ENCODE data around the gene DCP1B.

DCP1B gene

DNA sequence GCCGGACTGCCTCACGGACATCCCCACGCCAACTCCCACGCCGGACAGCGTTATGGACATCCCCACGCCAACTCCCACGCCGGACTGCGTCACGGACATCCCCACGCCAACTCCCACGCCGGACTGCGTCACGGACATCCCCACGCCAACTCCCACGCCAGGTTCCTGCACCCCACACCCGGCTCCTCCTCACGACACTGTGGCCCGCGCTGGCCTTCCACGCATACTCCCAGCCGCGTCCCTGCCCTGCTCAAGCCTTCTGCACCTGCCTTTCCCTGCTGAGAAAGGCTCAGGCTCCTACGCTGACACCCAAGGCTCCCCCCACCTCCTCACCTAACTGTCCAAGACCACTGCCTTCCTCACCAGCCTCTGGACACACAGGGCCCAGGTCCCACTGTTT lies 95.5 kb downstream of the DCP1B start:
- H3K4me3 ChIP-seq (ENCODE audit: low read depth, low read length): no peak overlapping the region
- H3K9me3 ChIP-seq (ENCODE audit: severe bottlenecking): peaks cover 8% of the 10 kb centered on the region
- DNase-seq: no peak
- peaks cover 9% of the 10 kb centered on the region for H3K36me3 ChIP-seq
- H3K27ac ChIP-seq: no peak overlapping the region
- H3K27me3 ChIP-seq (ENCODE audit: insufficient read depth, low read depth, severe bottlenecking): no peaks in the 10 kb centered on the region
- TF ChIP-seq, protein P1, sequence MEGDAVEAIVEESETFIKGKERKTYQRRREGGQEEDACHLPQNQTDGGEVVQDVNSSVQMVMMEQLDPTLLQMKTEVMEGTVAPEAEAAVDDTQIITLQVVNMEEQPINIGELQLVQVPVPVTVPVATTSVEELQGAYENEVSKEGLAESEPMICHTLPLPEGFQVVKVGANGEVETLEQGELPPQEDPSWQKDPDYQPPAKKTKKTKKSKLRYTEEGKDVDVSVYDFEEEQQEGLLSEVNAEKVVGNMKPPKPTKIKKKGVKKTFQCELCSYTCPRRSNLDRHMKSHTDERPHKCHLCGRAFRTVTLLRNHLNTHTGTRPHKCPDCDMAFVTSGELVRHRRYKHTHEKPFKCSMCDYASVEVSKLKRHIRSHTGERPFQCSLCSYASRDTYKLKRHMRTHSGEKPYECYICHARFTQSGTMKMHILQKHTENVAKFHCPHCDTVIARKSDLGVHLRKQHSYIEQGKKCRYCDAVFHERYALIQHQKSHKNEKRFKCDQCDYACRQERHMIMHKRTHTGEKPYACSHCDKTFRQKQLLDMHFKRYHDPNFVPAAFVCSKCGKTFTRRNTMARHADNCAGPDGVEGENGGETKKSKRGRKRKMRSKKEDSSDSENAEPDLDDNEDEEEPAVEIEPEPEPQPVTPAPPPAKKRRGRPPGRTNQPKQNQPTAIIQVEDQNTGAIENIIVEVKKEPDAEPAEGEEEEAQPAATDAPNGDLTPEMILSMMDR (IDR thresholded peaks at IDR 0.05; ENCODE audit: low read depth, low read length): no peak

DNA sequence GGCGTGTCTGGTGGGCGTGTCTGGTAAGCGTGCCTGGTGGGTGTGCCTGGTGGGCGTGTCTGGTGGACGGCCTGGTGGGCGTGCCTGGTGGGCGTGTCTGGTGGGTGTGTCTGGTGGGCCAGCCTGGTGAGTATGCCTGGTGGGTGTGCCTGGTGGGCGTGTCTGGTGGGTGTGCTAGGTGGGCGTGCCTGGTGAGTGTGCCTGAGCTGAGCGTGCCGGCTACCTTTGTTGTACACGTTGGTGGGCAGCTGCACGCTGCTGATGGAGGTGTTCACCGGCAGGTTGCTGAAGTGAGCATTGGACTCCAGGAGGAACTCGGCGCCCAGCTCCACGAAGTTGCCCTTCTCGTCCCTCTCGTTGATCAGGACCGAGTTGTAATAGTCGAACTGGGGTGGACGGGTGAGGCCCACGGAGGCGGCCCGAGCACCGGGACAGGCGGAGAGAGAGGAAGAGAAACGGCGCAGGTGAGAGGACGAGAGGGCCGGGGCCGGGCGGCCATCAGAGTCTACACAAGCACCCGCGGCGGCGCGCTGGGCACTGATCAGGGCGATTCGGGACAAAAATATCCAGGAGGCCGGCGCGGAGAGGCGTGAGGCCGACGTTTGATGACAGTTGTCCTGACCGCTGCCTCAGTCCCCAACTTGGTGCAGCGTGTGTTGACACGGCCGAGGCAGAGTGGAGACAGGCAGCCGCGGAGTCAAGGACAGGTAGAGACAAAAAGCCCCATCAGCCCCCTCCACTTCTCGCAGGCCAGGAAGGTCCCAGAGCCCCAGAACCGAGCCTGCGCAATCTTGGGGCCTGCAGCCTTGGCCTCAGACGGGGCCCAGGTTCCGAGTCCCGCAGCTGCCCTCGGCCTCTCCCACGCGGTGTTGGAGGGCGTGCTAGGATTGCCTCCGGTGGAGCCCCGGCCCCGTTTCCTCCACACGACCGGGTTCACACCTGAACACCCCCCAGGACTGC lies 96.3 kb downstream of the DCP1B start:
- DNase-seq: no peak
- H3K4me3 ChIP-seq (ENCODE audit: low read depth, low read length): no peak overlapping the region

DNA sequence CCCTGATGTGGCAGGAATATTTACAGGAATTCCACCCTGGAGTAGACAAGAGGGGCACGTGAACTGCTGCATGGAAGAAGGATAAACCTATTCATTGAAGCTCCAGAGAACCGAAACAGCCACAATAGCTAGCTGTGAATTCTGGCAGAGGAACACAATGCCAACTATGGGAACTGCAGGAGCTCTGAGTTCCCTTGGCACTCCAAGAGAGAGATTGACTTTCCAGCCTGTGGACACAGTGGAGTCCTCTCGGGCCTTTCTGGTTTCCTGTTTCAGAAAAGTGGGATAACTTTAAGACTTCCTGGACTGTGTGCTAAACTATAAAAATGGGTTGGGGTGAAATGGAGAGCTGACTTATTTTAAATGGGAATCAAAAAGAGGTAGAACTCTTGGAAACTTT lies 97.7 kb downstream of the DCP1B start:
- TF ChIP-seq, protein P1 (IDR thresholded peaks at IDR 0.05; ENCODE audit: low read depth, low read length): no peak
- peaks cover 15% of the 10 kb centered on the region for H3K9me3 ChIP-seq (ENCODE audit: severe bottlenecking)

More for the DNA sequence above, 96.3 kb downstream of the DCP1B start:
- H3K9me3 ChIP-seq (ENCODE audit: severe bottlenecking): peaks cover 12% of the 10 kb centered on the region
- no peaks in the 10 kb centered on the region for H3K27me3 ChIP-seq (ENCODE audit: insufficient read depth, low read depth, severe bottlenecking)
- H3K27ac ChIP-seq: no peak overlapping the region
- H3K36me3 ChIP-seq: peaks cover 9% of the 10 kb centered on the region
- TF ChIP-seq, protein P1 (IDR thresholded peaks at IDR 0.05; ENCODE audit: low read depth, low read length): no peak

DNA sequence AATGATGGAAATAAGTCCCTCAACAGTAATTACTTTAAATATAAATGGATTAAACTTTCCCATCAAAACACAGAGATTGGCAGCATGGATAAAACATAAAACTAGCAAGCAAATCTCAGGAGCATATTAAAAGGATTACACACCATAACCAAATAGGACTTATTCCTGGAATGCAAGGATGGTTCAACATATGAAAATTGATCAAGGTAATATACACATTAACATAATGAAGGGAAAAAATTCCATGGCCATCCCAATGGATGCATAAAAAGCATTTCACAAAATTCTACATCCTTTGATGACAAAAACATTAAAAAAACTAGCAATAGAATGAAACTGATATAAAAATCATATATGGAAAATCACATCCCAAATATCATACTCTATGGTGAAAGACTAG lies 99.4 kb downstream of the DCP1B start:
- DNase-seq: no peak
- peaks cover 9% of the 10 kb centered on the region for H3K36me3 ChIP-seq
- TF ChIP-seq, protein P1 (IDR thresholded peaks at IDR 0.05; ENCODE audit: low read depth, low read length): no peak
- H3K27me3 ChIP-seq (ENCODE audit: insufficient read depth, low read depth, severe bottlenecking): no peaks in the 10 kb centered on the region
- peaks cover 15% of the 10 kb centered on the region for H3K9me3 ChIP-seq (ENCODE audit: severe bottlenecking)
- H3K4me3 ChIP-seq (ENCODE audit: low read depth, low read length): no peak overlapping the region
- no peak overlapping the region for H3K27ac ChIP-seq

More for the DNA sequence above, 97.7 kb downstream of the DCP1B start:
- Histone ChIP-seq H3K27ac (no peak overlapping the region), H3K36me3 (peaks cover 9% of the 10 kb centered on the region), H3K4me3 (ENCODE audit: low read depth, low read length) (no peak overlapping the region), H3K27me3 (ENCODE audit: insufficient read depth, low read depth, severe bottlenecking) (no peaks in the 10 kb centered on the region)
- DNase-seq: no peak

DNA sequence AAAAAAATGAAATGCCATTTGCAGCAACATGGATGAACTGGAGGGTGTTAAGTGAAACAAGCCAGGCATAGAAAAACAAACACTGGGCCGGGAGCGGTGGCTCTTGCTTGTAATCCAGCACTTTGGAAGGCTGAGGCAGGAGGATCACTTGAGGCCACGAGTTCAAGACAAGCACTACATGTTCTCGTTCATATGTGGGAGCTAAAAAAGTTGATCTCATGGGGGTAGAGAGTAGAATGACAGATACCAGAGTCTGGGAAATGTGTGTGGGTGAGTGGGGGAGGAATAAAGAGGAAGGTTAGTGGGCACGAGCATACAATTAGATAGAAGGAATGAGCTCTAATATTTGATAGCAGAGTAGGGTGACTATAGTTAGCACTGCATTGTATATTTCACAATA lies 107.3 kb downstream of the DCP1B start:
- no peak for DNase-seq
- H3K27me3 ChIP-seq (ENCODE audit: insufficient read depth, low read depth, severe bottlenecking): no peaks in the 10 kb centered on the region
- no peak overlapping the region for H3K4me3 ChIP-seq (ENCODE audit: low read depth, low read length)
- H3K9me3 ChIP-seq (ENCODE audit: severe bottlenecking): no peaks in the 10 kb centered on the region
- no peak overlapping the region for H3K27ac ChIP-seq
- no peaks in the 10 kb centered on the region for H3K36me3 ChIP-seq
- TF ChIP-seq, protein P1 (IDR thresholded peaks at IDR 0.05; ENCODE audit: low read depth, low read length): no peak
